GM21786 (cell line): ENCODE measurements around the gene EVA1A.
A peak's percentile ranks its signal among the peaks of the same experiment; 100 is the strongest.

Experiments used
- ATAC-seq: cut with Tn5 transposase; IDR thresholded peaks from one replicate; pipeline ENCODE4 v1.9.1; 2021; ENCODE audit not compliant: unreplicated experiment

EVA1A gene

DNA sequence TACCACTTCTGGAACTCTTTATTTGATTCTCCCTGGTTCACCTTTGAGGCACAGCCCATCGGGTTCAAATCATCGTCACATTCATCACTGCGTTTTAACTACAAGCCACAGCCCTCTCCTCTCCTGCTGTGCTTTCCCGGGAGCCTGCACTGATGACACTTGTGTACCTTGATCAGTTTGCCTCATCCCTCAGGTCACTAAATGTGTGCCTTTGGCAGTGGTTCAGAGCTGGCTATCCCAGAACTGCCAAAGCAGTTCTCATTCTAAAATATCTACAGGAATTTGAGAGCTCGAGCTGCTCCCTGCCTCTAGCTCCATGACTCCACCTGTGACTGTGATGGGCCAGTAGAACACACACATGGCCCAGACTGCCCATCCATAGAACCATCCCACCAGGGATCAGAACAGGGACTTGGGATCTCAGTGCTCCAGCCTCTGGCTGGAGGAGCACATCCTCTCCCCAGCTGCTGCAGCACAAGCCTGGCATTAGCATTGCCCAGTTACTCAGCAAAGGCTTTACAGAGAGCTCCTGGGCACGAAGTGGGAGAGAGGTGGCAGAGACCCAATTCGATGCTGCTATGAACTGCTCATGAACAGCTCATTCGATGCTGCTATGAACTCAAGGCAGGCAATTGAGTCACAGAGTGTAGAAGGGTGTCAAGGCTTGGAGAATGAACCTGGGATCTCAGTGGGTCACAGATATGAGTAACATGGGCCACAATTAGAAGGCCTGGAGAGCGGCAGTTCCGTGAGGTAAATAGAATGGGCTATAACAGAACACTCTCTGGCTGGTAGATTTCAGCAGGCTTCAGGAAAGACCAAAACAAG is 41.9 kb downstream of the EVA1A start:
- no peak for ATAC-seq

DNA sequence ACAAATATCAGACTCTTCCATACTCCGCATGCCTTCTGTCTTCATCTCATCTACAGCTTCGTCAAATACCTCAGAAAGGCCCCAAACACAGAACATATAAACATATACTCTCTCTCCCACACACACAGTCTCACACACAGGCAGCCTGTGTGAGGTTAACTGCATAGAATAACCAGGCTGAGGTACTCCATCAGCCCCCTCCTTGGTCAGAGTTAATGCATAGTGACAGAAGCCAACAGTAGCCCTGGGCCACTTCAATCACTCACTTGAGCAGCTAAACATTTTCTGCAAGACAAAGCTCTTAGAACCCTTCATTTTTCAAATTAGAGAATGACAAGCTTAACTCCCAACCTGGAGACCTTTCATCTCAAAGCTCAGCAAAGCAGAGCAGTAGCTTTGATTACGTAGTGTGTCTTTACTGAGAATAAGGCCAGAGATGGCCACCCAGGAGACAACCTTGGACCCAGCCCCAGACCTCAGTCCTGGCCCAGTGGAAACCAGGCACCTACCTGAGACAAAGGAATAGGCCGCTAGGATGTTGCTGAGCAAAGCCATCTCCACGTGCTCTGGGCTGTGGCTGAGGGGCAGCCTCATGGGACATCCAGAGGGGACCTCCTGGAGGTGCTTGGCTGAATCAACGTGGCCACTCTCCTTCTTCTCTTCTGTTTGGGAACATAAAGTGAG is 43.0 kb downstream of the EVA1A start:
- no peak for ATAC-seq

DNA sequence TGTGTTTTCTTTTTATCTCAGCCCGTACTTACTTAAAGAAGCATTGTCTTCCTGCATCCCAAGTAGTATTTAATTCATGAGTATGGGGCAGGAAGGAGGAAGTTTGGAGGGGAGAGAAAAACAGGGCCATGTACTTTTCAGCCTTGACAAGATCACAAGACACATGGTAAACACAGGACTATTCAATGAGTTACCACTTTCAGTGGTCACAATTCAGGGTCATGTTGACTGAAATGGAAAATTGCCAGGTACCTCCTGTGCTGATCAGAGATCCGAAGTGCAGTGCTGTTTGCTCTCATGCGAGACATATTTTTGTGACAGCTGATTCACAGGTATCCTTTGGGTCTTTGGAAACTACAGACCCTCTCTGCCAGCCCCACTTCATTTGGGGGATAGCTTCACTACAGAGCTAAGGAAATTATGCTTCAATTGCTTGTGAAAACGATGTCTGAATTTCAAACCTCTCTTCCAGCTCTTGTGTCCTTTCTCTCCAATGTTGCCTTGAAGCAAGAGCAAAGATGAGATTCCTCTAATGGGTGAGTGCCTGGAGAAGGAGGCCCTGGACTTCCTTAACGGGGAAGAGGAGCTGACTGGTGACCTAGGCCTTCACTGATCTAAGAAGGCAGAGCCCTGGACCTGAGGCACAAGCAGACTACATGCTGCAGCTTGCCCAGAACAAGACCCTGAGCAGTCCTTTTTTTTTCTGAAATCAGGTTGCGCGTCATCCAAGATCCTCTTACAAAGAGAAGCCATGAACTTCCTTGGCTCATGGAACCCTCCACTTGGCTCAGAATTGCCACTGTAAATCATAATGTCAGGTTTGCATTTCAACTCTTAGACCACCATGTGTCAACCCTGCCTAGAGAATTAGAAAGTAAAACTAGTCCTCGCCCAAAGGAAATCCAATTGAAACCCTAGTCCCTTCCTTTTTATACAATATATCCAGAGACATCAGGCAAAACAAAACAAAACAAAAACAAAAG is 44.1 kb downstream of the EVA1A start:
- ATAC-seq = peak; percentile 62

DNA sequence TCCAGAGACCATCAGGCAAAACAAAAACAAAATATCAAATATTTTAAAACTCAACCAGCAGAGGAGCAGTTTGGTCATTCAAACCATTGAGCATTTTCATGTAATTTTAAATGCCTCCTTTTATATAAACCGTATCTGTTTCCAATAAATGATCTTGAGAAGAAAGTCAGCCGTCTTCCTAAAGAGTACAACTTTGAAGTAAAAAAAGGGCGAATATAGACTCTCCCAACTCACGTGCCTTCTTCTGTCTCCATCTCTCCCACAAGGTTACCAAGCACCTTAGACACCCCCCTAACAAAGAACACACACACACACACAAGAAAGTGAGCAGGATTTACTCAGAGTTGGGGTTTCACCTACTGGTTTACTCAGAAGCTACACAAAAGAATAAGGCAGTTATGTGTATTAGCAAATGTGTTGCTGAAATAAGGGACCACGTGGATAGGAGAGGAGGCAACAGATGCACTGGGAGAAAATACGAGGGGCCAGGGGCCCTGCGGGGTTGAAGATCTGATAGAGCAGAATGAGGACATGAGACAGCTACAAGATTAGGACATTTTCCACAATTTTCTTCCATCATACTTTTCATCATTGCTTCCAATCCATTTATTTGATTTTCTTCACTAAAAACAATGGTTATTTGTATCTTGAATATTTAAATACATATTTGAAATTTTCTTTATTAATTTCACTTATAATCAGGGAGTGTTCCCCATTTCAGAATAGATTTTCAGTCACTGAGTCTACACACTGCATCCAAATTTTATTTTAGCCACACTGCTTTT is 45.0 kb downstream of the EVA1A start:
- ATAC-seq = no peak

DNA sequence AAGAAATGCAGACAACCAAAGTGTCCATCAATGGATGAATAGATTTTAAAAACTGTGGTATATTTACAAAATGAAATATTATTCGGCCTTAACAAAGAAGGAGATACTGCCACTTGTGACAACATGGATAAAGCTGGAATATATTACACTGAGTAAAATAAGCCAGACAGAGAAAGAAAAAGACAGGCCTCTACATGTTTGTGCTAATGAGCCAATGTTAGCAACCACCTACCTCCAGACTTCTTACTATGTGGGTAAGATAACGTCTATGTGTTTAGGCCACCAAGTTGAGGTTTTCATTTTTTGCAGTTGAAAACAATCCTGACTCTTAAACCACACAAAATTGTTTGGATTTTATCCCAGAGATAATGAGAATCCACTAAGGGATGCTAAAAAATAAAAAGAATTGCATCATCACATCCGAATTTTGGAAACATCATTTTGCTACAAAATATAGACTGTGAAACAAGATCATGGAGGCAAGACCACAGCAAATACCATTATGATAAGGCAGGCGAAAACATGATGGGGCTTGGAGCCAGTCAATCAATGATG is 47.0 kb downstream of the EVA1A start:
- ATAC-seq = no peak

- no peak for ATAC-seq
Observed at GRCh38 chr2:75512455-75513212, 48.1 kb downstream of the EVA1A start.

- ATAC-seq = no peak
Observed at GRCh38 chr2:75506101-75506697, 54.5 kb downstream of the EVA1A start.

GRCh38 chr2:75505012-75505411 is 55.7 kb downstream of the EVA1A start:
- no peak for ATAC-seq

- ATAC-seq = no peak
Observed at GRCh38 chr2:75503048-75503607, 57.6 kb downstream of the EVA1A start.

GRCh38 chr2:75500633-75501032 is 60.1 kb downstream of the EVA1A start:
- ATAC-seq = no peak

GRCh38 chr2:75499534-75499933 is 61.2 kb downstream of the EVA1A start:
- ATAC-seq = no peak

DNA sequence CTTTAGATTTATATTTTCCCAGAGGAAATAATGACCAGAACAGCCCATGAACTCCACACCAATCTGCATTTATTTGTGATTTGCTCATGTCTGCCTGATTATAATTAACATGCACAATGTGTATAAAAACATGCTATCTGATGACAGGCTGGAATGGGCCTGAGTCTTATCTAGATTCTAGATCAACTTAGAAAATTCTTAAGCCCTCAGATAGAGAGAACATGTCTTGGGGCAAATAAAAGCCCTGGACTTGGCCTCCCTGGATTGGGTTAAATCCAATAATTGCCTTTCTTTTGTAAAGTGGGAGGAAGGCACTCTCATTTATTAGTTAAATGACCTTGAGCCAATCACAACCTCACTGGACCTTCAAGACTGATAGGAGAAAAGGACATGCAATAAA is 61.8 kb downstream of the EVA1A start:
- no peak for ATAC-seq

- ATAC-seq = no peak
Observed at GRCh38 chr2:75497256-75497655, 63.5 kb downstream of the EVA1A start.

DNA sequence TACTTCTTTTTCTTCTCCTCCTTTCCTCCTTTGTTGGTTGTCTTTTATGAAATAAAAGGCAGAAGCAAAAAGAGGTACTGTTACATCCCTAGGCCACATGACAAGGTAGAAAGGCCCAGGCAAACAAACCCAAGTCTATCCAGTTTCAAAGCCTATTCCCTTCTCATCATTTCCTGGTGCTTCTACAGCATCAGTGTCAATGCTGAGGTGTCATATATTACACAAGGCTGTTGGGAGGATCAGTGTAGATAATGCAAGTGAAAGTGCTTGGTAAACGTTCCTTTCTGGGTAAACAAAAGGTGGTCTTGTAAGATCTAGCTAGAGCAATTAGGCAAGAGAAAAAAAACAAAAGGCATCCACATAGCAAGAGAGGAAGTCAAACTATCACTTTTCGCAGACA is 64.9 kb downstream of the EVA1A start:
- ATAC-seq = no peak

DNA sequence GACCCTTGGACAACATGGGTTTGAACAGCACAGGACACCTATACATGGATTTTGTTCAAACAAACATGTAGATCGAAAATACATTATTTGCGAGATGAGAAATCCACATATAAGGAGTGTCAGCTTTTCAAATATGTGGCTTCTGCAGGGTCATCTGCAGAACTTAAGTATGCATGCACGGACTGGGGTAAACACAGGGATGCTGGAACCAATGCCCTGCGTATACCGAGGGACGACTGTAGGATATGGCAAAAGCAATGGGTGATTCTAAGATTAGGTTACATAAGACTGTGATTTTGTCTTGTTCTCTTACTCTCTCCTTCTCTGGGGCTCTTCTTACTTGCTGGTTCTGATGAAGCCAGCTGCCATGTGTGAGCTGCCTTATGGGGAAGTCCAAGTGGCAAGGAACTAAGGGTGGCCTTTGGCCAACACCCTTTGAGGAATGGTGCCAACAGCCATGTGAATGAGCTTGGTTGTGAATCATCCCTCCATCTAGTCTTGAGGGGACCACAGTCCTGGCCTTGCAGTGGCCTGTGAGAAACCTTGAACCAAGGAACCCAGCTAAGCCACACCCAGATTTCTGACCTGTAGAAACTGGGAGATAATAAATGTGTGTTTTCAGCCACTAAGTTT is 66.5 kb downstream of the EVA1A start:
- no peak for ATAC-seq

- no peak for ATAC-seq
Observed at GRCh38 chr2:75493230-75493629, 67.5 kb downstream of the EVA1A start.

GRCh38 chr2:75491129-75491753 is 69.5 kb downstream of the EVA1A start:
- ATAC-seq = no peak

DNA sequence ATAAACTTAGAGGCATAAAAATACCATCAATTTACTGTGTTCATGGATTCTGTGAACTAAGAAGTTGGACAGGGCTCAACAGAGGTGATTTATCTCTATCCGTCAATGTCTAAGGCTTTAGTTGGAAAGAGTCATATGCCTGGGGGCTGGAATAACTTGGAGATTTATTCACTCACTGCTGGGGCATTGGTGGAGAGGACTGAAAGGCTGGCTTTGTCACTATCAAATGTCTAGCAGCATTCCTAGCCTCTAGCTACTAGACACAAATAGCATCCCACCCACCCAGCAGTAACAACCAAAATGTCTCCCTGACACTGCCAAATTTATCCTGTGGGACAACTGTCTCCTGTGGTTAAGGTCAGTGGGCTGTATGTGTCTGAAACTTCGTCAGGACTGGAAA is 71.0 kb downstream of the EVA1A start:
- ATAC-seq = no peak
